DOHH2 (cell line): ENCODE measurements around the gene HKDC1.
"Not testable (repeated sequence)": the region's sequence is repeated elsewhere in the genome, so short reads cannot be mapped to it uniquely, and the experiment has no call there.

Source experiments
- EZH2phosphoT487 ChIP-seq: fragments of 200-600 bp; sonication (generic); IDR thresholded peaks from 2 replicates; pipeline ENCODE4 v1.6.1; 2017; ENCODE audit warnings: borderline replicate concordance, mild to moderate bottlenecking, antibody characterized with exemption, low read length, moderate library complexity, mixed read lengths
- TF ChIP-seq, protein P1 (sequence below): fragments of 200-600 bp; sonication (generic); IDR thresholded peaks from one replicate; pipeline ENCODE4 v1.5.1; 2014; ENCODE audit warnings: antibody characterized with exemption, mild to moderate bottlenecking, low read depth, low read length; ENCODE audit not compliant: poor library complexity, severe bottlenecking

DNA sequence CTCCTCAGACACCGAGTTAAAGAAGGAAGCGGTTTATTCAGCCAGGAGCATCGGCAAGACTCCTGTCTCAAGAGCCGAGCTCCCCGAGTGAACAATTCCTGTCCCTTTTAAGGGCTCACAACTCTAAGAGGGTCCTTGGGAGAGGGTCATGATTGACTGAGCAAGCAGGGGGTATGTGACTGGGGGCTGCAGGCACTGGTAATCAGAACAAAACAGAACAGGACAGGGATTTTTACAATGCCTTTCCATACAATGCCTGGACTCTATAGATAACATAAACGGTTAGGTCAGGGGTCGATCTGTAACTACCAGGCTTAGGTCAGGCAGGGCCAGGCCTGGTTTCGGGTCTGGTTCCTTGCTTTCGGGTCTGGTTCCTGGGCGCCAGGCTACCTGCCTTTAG lies 88.2 kb downstream of the HKDC1 start:
- TF ChIP-seq, protein P1, sequence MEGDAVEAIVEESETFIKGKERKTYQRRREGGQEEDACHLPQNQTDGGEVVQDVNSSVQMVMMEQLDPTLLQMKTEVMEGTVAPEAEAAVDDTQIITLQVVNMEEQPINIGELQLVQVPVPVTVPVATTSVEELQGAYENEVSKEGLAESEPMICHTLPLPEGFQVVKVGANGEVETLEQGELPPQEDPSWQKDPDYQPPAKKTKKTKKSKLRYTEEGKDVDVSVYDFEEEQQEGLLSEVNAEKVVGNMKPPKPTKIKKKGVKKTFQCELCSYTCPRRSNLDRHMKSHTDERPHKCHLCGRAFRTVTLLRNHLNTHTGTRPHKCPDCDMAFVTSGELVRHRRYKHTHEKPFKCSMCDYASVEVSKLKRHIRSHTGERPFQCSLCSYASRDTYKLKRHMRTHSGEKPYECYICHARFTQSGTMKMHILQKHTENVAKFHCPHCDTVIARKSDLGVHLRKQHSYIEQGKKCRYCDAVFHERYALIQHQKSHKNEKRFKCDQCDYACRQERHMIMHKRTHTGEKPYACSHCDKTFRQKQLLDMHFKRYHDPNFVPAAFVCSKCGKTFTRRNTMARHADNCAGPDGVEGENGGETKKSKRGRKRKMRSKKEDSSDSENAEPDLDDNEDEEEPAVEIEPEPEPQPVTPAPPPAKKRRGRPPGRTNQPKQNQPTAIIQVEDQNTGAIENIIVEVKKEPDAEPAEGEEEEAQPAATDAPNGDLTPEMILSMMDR, result not testable (repeated sequence)
- not testable (repeated sequence) for TF ChIP-seq EZH2phosphoT487
